Activated CD8-positive, alpha-beta T cell treated with anti-CD3 and anti-CD28 coated beads, Interleukin-2, amount 10 ng/mL, durations not matched to agents 7 days and 5 days (primary cell): Measurements from ENCODE around the gene CIZ1. TPM values are rescaled to one million over a fixed set of nuclear protein-coding genes. Genes with fewer than 3 reads are reported as not detected.
A peak's percentile ranks its signal among the peaks of the same experiment; 100 is the strongest.
"Not testable (repeated sequence)": the region's sequence is repeated elsewhere in the genome, so short reads cannot be mapped to it uniquely, and the experiment has no call there.

Experiments used
- ATAC-seq: fragments of 150-1000 bp; cut with Tn5 transposase; one replicate; pipeline ENCODE4 v1.10.0; 2021; ENCODE audit warnings: moderate library complexity
- CTCF ChIA-PET: fragments of 350-600 bp; sonication (Branson Sonifier 250); formaldehyde crosslinking; loops from one replicate; lab custom pipeline; 2021; ENCODE audit warnings: antibody characterized with exemption; lab: Charles Lee
- POLR2A ChIA-PET: fragments of 350-600 bp; sonication (Branson Sonifier 250); formaldehyde crosslinking; loops from one replicate; lab custom pipeline; 2021; ENCODE audit warnings: antibody characterized with exemption; lab: Charles Lee
- DNase-seq: peaks from one replicate; pipeline ENCODE4 v3.0.0-alpha.2; 2020
- H3K27ac Mint-ChIP-seq: one replicate; pipeline ENCODE4 v1.8.0; 2021; ENCODE audit warnings: mild to moderate bottlenecking, mixed read lengths
- H3K27me3 Mint-ChIP-seq: one replicate; pipeline ENCODE4 v1.8.0; 2021; ENCODE audit warnings: low read depth, mixed read lengths
- H3K36me3 Mint-ChIP-seq: one replicate; pipeline ENCODE4 v1.8.0; 2021; ENCODE audit warnings: low read depth, mixed read lengths
- H3K4me1 Mint-ChIP-seq: one replicate; pipeline ENCODE4 v1.8.0; 2021; ENCODE audit warnings: low read depth, mixed read lengths
- H3K4me3 Mint-ChIP-seq: one replicate; pipeline ENCODE4 v1.8.0; 2021; ENCODE audit warnings: mild to moderate bottlenecking, mixed read lengths
- H3K9me3 Mint-ChIP-seq: one replicate; pipeline ENCODE4 v1.8.0; 2022; ENCODE audit warnings: mixed read lengths; ENCODE audit not compliant: insufficient read depth
- total RNA-seq, 2 experiments: library from RNA; stranded (reverse); gene quantifications; one replicate each; pipeline ENCODE4 v1.2.3, GENCODE V29; 2021

The CIZ1 gene
- total RNA-seq, 2 experiments from 2014 or later = 121 to 127 TPM

- H3K9me3 Mint-ChIP-seq, H3K27ac Mint-ChIP-seq, H3K4me1 Mint-ChIP-seq, H3K27me3 Mint-ChIP-seq, DNase-seq, POLR2A ChIA-PET, ATAC-seq, H3K4me3 Mint-ChIP-seq: not testable (repeated sequence)
- peaks cover 57% of the 10 kb centered on the region for H3K36me3 Mint-ChIP-seq
- CTCF ChIA-PET = interaction anchor here (0.7 to 2.4 kb wide), 3 partner anchors 9 to 53 kb away, joined by 3 to 8 read pairs (median 3); no protein-coding TSS in a partner anchor
Observed at GRCh38 chr9:128181480-128181879, 9.9 kb downstream of the CIZ1 start.

GRCh38 chr9:128180447-128180846 lies 10.9 kb downstream of the CIZ1 start:
- Mint-ChIP-seq H3K36me3 (peaks cover 61% of the 10 kb centered on the region), H3K4me3 (no peak overlapping the region), H3K4me1 (no peaks in the 10 kb centered on the region), H3K27ac (no peak overlapping the region), H3K27me3 (no peaks in the 10 kb centered on the region), H3K9me3 (no peaks in the 10 kb centered on the region)
- ATAC-seq (no peak), DNase-seq (no peak)
- CTCF ChIA-PET = interaction anchor here (1.0 to 2.4 kb wide), 2 partner anchors 10 to 52 kb away, joined by 3 to 8 read pairs; no protein-coding TSS in a partner anchor
- POLR2A ChIA-PET = no interaction called here

- peaks cover 63% of the 10 kb centered on the region for H3K36me3 Mint-ChIP-seq
- H3K4me3 Mint-ChIP-seq = no peak overlapping the region
- ChIA-PET POLR2A (interaction anchor here (0.9 kb wide), 1 partner anchor 11 kb away, joined by 3 read pairs; the partner anchor contains the start of gene CIZ1), CTCF (interaction anchor here (2.4 kb wide), 1 partner anchor 10 kb away, joined by 8 read pairs; no protein-coding TSS in a partner anchor)
- DNase-seq = no peak
- H3K27ac Mint-ChIP-seq = no peak overlapping the region
- ATAC-seq = no peak
- no peaks in the 10 kb centered on the region for H3K4me1 Mint-ChIP-seq
- no peaks in the 10 kb centered on the region for H3K9me3 Mint-ChIP-seq
- no peaks in the 10 kb centered on the region for H3K27me3 Mint-ChIP-seq
Observed at GRCh38 chr9:128180001-128180400, 11.4 kb downstream of the CIZ1 start.

- Mint-ChIP-seq H3K36me3 (peaks cover 63% of the 10 kb centered on the region), H3K4me1 (no peaks in the 10 kb centered on the region), H3K4me3 (no peak overlapping the region), H3K27ac (no peak overlapping the region), H3K9me3 (no peaks in the 10 kb centered on the region), H3K27me3 (no peaks in the 10 kb centered on the region)
- ChIA-PET CTCF (interaction anchor here (2.4 kb wide), 1 partner anchor 11 kb away, joined by 8 read pairs; no protein-coding TSS in a partner anchor), POLR2A (interaction anchor here (0.9 kb wide), 1 partner anchor 12 kb away, joined by 3 read pairs; the partner anchor contains the start of gene CIZ1)
- ATAC-seq = no peak
- no peak for DNase-seq
Observed at GRCh38 chr9:128178806-128179431, 12.5 kb downstream of the CIZ1 start.

- no peaks in the 10 kb centered on the region for H3K4me1 Mint-ChIP-seq
- no peak for ATAC-seq
- DNase-seq = no peak
- ChIA-PET POLR2A (no interaction called here), CTCF (interaction anchor here (1.1 kb wide), 1 partner anchor 58 kb away, joined by 6 read pairs; no protein-coding TSS in a partner anchor)
- H3K4me3 Mint-ChIP-seq = no peak overlapping the region
- H3K27me3 Mint-ChIP-seq = no peaks in the 10 kb centered on the region
- H3K27ac Mint-ChIP-seq = no peak overlapping the region
- H3K9me3 Mint-ChIP-seq = no peaks in the 10 kb centered on the region
- H3K36me3 Mint-ChIP-seq = peaks cover 48% of the 10 kb centered on the region
Observed at GRCh38 chr9:128175726-128176125, 15.6 kb downstream of the CIZ1 start.

- peaks cover 42% of the 10 kb centered on the region for H3K36me3 Mint-ChIP-seq
- H3K9me3 Mint-ChIP-seq = no peaks in the 10 kb centered on the region
- no peak for DNase-seq
- CTCF ChIA-PET = interaction anchor here (0.8 to 1.1 kb wide), 2 partner anchors 16 to 58 kb away, joined by 3 to 6 read pairs; partner anchors contain the start of gene CIZ1
- no peak overlapping the region for H3K27ac Mint-ChIP-seq
- no peaks in the 10 kb centered on the region for H3K4me1 Mint-ChIP-seq
- ATAC-seq = no peak
- no peaks in the 10 kb centered on the region for H3K27me3 Mint-ChIP-seq
- no peak overlapping the region for H3K4me3 Mint-ChIP-seq
- POLR2A ChIA-PET = no interaction called here
Observed at GRCh38 chr9:128175102-128175563, 16.2 kb downstream of the CIZ1 start.

GRCh38 chr9:128174062-128174461 lies 17.3 kb downstream of the CIZ1 start:
- ChIA-PET CTCF (interaction anchor here (0.8 to 0.9 kb wide), 2 partner anchors 15 to 17 kb away, joined by 3 read pairs; partner anchors contain the start of gene CIZ1), POLR2A (no interaction called here)
- no peaks in the 10 kb centered on the region for H3K27me3 Mint-ChIP-seq
- DNase-seq = no peak
- H3K4me1 Mint-ChIP-seq = no peaks in the 10 kb centered on the region
- no peaks in the 10 kb centered on the region for H3K9me3 Mint-ChIP-seq
- ATAC-seq = no peak
- no peak overlapping the region for H3K4me3 Mint-ChIP-seq
- no peak overlapping the region for H3K27ac Mint-ChIP-seq
- peaks cover 40% of the 10 kb centered on the region for H3K36me3 Mint-ChIP-seq

- Mint-ChIP-seq H3K9me3 (no peaks in the 10 kb centered on the region), H3K27ac (no peak overlapping the region), H3K4me3 (no peak overlapping the region), H3K27me3 (no peaks in the 10 kb centered on the region), H3K36me3 (peaks cover 35% of the 10 kb centered on the region), H3K4me1 (no peaks in the 10 kb centered on the region)
- ATAC-seq (no peak), DNase-seq (no peak)
- ChIA-PET CTCF (interaction anchor here (1.3 to 1.7 kb wide), 3 partner anchors 14 to 192 kb away, joined by 4 to 5 read pairs (median 4); no protein-coding TSS in a partner anchor), POLR2A (no interaction called here)
Observed at GRCh38 chr9:128169925-128170324, 21.4 kb downstream of the CIZ1 start.

GRCh38 chr9:128169492-128169891 lies 21.9 kb downstream of the CIZ1 start:
- H3K27me3 Mint-ChIP-seq = no peaks in the 10 kb centered on the region
- H3K9me3 Mint-ChIP-seq = no peaks in the 10 kb centered on the region
- DNase-seq = no peak
- peaks cover 34% of the 10 kb centered on the region for H3K36me3 Mint-ChIP-seq
- ATAC-seq = no peak
- no peaks in the 10 kb centered on the region for H3K4me1 Mint-ChIP-seq
- ChIA-PET POLR2A (interaction anchor here (1.0 kb wide), 1 partner anchor 9 kb away, joined by 3 read pairs; no protein-coding TSS in a partner anchor), CTCF (interaction anchor here (1.4 to 1.7 kb wide), 2 partner anchors 14 to 21 kb away, joined by 4 to 5 read pairs; no protein-coding TSS in a partner anchor)
- H3K27ac Mint-ChIP-seq = peak overlapping the region; percentile 12
- H3K4me3 Mint-ChIP-seq = no peak overlapping the region

- Mint-ChIP-seq H3K9me3 (no peaks in the 10 kb centered on the region), H3K4me3 (no peak overlapping the region), H3K27ac (no peak overlapping the region), H3K4me1 (no peaks in the 10 kb centered on the region), H3K27me3 (no peaks in the 10 kb centered on the region), H3K36me3 (peaks cover 38% of the 10 kb centered on the region)
- ATAC-seq = no peak
- ChIA-PET POLR2A (interaction anchor here (1.0 kb wide), 1 partner anchor 8 kb away, joined by 3 read pairs; no protein-coding TSS in a partner anchor), CTCF (interaction anchor here (1.7 kb wide), 1 partner anchor 15 kb away, joined by 5 read pairs; no protein-coding TSS in a partner anchor)
- no peak for DNase-seq
Observed at GRCh38 chr9:128168731-128169308, 22.6 kb downstream of the CIZ1 start.

- DNase-seq = no peak
- ChIA-PET CTCF (no interaction called here), POLR2A (no interaction called here)
- no peak for ATAC-seq
- peaks cover 3% of the 10 kb centered on the region for H3K4me1 Mint-ChIP-seq
- H3K36me3 Mint-ChIP-seq = peaks cover 42% of the 10 kb centered on the region
- no peak overlapping the region for H3K4me3 Mint-ChIP-seq
- H3K27ac Mint-ChIP-seq = no peak overlapping the region
- no peaks in the 10 kb centered on the region for H3K27me3 Mint-ChIP-seq
- no peaks in the 10 kb centered on the region for H3K9me3 Mint-ChIP-seq
Observed at GRCh38 chr9:128167209-128167608, 24.2 kb downstream of the CIZ1 start.
